SH-SY5Y (cell line): Measurements from ENCODE around the gene STX16.

Experiments
- GATA2 ChIP-seq: IDR thresholded peaks from 2 replicates; pipeline ENCODE4 v1.6.1; 2011; ENCODE audit warnings: mild to moderate bottlenecking, low read depth, low read length
- GATA3 ChIP-seq: IDR thresholded peaks from 2 replicates; pipeline ENCODE4 v1.6.1; 2011; ENCODE audit warnings: low read depth, mild to moderate bottlenecking, low read length, moderate library complexity

DNA sequence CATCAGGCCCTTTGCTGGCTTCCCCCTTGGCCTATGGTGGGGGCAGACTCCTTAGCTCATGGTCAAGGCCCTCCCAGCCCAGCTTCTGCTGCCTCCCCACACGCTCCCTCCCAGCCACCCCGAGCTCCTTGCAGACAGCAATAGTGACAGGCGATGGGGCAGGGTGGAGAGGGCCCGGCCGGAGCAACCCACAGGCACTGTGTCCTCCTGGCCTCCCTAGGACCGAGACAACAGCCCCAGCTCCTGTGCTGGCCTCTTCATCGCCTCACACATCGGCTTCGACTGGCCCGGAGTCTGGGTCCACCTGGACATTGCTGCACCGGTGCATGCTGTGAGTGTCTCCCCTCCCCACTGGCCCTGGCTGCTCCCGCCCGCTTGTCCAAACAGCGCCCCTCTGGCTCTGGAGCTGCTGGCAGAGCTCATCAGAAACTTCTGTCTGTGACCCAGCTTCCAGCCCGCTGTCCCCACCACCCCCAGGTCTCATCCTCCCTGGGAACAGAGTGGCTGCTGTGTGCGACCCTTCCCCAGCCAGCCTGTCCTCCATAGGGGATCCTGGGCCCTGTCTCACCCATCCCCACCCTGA is 63.3 kb downstream of the STX16 start:
- TF ChIP-seq GATA3 (no peak), GATA2 (no peak)
